ENCODE measurements around the gene KCNJ11.
"Not testable (repeated sequence)": the region's sequence is repeated elsewhere in the genome, so short reads cannot be mapped to it uniquely, and the experiment has no call there.

The KCNJ11 gene

DNA sequence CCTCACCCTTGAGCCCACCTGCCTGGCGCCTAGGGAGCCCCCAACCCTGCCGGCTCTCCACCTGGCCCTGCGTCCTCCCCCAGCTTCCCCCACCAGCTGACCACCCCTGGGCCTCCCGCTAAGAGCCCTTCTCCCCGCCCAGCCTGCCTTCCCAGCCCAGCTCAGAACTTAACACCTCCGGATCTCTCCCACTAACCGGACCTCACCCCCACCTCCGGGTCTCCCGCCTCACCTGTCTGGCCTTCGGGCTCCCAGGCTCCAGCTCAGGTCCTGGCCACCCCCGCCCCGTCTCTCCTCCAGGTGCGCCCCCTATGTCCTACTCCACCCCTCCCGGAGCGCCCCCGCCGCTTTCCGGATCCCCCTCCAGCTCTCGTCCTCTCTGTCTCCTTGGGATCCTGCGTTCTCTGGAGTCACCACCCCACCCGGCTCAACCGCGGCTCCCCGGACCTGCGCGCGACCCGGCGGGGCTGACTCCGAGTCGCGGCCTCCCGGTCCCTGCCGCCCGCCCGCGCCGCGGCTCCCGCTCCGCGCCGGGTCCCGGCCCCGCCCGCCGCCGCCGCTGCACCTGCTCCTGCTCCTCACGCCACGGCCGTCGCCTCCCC is at the start of gene KCNJ11:
TSS of gene KCNJ11 (minus strand) at position 51 of the 602 bp plus-strand sequence. CDS start 568 bp downstream, outside the sequence.
- peak; percentile 53 for DNase-seq

GRCh38 chr11:17437366-17437765 is 48.9 kb upstream of the KCNJ11 start:
- DNase-seq: no peak

DNA sequence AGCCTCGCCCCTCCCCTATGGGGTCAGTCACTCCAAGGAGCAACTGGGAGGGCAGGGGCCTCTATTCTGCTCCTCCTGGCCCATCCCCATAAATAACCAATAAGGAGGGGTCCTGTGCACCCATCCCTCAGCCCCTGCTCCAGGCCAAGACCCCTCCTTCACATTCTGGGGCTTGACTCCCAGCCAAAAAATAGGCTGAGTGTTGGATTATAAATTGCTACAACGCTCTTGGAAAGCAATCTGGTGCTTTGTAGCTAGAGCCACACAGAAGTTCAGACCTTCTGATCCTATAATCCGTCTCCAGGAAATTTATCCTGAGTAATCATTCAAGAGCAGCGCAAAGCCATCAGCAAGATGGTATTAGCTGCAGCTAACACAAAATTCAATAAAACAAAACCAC is 45.6 kb upstream of the KCNJ11 start:
- DNase-seq: no peak

DNA sequence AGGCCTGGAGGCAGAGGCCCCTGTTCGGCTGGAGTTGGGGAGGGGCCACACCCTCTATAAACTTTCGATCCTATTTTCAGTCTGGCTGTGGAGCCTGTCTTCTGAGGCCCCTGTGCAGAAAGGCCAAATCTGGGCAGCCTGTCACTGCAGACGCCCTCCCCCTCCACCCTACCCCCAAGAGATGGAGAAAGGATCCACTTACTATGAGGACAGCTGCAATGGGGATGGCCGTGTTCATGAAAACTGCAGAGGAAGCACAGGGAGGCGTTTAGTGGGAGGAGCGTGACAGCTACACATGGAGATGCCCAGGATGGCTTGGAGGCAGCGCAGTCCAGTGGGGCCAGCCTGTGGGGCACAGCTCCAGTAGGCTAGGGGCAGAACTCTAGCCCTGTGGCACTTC is 43.5 kb upstream of the KCNJ11 start:
- no peak for DNase-seq

- DNase-seq: no peak
Measured at GRCh38 chr11:17431139-17431538, 42.7 kb upstream of the KCNJ11 start.

- DNase-seq: no peak
Measured at GRCh38 chr11:17430616-17431015, 42.2 kb upstream of the KCNJ11 start.

DNA sequence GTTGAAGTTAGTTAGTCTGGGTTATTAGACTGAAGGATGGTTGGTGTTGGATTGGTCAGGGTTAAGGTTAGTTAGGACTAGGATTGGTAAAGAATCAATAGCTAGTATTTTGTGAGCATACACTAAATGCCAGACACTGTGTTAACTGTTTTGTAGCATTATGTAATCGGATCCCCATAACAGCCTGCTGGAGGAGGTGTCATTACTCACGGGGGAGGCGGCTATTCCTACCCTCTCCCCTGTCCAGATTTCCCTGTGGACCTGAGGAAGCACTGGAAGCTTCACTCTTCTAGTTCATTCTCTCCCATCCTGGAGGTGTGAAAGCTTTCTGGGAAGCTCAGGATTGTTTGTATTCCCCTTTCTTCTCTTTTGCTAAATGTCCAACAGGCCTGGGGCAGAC is 40.5 kb upstream of the KCNJ11 start:
- no peak for DNase-seq

DNA sequence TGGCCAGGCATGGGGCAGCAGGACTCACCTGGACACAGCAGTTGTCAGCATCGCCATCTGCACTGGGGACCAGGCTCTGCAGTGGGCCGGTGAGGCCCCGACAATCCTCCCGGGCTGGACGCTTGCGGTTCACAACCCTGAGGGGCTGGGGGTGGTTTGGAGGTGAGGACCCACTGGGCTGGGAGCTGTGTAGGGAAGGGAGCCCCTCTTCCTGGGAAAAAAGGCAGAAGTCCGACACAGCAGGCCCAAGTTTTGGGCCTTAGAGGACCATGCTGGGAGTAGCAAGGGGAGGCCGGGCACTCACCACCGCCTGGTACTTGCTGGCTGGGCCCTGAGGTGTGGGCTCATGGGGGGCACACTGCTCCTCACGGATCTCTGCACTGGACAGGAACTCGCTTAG is 39.8 kb upstream of the KCNJ11 start:
- DNase-seq: no peak

DNA sequence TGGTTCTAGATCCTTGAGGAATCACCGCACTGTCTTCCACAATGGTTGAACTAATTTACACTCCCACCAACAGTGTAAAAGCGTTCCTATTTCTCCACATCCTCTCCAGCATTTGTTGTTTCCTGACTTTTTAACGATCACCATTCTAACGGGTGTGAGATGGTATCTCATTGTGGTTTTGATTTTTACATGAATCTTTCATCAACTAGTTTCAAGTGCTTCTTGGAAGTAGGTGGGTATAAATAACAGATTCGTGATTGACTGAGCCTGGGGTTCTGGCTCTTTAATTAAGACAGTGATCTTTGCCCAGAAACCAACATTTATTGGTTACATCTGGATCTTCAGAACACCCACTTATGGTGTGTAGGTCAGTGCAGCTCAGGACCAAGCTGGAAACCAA is 37.8 kb upstream of the KCNJ11 start:
- DNase-seq: not testable (repeated sequence)

DNA sequence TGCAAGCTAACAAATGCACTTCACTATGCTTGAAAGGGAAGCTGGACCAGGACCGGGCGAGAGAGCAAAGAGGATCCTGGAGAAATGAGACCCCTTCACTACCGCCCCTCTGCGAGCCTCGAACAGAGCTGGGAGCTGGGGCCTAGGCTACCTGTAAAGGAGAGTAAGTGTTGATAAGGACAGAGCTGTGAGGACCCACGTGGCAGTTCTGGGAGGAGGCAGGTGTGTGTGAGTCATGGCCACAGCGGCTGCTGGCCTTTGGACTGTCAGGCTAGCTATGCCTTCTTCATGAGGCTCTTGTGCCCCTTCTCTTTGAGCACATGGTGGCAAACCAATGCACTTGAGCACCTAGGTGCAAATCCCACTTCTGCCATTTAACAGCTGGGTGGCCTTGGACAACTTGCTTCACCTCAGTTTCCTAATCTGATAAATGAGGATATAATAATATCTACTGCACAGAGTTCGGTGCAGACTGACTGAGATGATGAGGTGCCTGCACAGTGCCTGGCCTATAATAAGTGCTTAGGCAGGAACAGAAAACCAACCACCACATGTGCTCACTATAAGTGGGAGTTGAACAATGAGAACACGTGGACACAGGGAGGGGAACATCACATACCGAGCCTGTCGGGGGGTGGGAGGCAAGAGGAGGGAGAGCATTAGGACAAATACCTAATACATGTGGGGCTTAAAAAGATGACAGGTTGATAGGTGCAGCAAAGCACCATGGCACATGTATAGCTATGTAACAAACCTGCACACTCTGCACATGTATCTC is 35.3 kb upstream of the KCNJ11 start:
- no peak for DNase-seq

DNA sequence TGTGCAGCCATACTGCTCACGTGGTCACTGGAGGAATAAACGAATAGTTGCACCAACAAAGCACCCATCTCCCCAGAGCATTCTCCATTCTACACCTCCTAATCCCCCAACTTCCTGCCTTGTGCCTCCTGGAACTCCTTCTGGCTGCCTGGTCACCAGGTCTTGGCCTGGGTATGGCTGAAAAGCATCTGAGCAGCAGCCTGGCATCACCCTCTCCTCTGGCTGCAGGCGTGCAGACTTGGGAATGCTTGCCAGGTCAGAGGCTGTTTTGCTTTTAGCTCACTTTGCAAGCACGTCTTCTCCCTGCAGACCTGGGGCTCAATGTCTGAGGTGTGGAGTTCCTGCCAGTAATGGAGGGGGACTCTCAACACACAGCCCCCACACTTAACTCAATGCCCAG is 33.3 kb upstream of the KCNJ11 start:
- DNase-seq: no peak

GRCh38 chr11:17418444-17419081 is 30.1 kb upstream of the KCNJ11 start:
- no peak for DNase-seq

DNA sequence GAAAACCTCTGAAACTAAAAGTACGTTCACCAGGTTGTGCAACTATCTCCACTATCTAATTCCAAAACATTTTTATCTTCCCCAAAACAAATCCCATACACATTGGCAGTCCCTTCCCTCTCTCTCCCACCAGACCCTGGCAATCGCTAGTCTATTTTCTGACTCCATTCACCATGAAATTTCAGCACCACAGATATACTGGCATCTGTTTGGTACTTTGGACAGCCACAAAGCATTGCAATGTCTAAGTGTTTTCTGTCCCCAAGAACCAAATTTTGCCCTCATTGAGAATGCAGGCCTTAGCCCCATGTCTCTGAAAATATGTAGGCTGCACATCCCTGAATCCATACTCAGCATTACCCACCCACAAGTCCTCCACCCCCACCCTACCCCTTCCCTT is 28.0 kb upstream of the KCNJ11 start:
- DNase-seq: no peak

DNA sequence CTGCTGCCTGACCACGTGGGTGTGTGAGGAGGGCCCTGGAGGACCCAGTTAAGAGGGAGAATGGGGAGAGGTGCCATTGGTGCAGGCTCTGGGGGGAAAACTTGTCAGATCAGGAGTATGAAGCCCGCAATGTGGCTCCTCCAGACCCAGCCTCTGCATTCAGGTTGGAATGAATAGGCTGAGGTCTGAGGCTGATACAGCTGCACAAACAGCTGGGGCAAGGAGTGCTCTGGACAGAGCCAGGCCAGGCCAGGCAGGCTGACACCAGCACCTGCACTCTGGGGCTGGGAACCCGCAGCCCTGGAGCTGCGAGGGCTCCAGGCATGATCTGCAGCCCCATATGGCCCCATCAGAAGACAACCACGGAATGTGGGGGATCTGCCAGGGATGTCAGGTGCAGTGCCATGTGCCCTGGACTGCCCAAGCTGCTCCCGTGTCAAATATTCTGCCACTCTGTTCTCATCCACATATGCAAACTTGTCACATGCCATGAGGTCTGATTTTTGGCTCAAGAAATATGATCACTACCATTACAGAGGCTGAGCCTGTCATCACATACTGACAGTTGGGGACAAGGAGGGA is 27.2 kb upstream of the KCNJ11 start:
- DNase-seq: no peak

DNA sequence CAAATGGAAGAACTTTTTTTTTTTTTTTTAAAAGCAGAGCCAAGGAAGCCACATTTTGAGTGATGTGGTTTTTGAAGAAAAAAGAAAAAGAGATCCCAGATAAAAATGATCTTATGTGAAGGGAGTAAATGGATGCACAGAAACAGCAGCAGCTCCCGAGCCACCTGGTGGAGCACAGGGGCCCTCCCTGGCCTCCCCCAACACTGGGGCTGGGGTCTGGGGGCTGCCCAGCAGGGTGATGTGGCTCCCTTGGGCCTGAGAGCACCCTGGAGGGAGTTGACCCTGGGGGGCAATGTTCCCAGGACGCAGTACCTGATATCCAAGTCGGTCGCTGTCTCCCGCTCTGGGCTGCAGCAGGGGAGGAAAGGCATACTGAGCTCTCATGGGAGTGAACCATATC is 26.5 kb upstream of the KCNJ11 start:
- DNase-seq: no peak

DNA sequence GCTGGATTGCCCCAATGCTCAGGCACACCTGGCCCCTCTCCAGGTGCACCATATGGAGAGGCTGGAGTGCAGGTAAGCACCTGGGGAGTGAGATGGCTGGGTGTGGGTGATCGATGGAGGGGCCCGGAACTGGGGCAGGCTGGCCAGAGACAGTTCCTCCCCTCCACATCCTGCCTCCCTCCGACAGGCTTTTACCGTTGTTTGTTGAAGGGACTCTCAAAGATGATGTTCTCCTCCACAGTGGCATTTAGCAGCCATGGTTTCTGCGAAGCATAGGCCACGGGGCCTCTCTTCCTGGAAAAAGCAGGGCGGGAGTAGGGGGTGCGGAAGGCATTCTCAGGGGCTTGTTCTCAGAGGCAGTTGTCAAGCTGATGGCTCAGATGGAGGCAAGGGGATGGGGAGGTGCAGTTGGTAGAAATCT is 25.9 kb upstream of the KCNJ11 start:
- no peak for DNase-seq

DNA sequence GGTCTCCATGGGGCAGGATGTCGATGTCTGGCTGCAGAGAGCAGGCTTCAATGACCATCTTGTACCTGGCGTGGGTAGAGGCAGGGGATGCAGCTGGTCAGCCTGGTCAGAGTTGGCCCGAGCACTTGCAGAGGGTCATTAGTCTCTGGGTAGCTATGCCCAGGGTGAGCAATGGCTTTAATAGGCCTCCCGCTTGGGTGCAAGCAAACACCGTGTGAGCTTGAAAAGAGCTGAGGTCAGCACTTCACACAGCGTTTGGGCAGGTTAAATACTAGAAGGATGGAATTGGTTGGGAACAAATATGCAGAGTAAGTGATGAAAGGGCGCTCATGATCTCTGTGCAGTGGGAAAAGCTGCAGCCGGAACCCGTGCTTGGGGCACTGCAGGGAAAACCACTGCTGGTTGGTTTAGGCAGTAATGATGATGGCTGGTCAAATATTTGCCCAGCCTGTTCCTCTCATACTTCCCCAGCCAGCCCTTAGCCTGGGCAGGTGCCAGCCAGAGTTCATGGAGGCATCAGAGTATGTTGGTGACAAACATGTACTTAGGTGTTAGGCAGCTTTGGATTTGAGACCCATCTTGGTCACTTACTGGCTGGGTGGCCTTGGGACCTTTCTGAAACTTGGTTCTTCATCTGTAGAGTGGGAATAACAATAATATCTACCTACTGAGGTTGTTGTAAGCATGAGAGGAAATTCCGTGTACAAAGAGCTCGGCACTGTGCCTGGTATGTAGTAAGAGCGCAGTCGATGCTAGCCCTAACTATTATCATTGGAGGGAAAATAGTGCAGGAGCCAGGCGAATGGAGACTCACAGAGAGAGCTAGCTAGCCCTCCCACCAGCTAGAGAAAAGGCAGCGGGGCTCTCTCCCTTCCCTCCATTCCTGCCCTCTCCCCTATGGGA is 25.2 kb upstream of the KCNJ11 start:
- no peak for DNase-seq

DNA sequence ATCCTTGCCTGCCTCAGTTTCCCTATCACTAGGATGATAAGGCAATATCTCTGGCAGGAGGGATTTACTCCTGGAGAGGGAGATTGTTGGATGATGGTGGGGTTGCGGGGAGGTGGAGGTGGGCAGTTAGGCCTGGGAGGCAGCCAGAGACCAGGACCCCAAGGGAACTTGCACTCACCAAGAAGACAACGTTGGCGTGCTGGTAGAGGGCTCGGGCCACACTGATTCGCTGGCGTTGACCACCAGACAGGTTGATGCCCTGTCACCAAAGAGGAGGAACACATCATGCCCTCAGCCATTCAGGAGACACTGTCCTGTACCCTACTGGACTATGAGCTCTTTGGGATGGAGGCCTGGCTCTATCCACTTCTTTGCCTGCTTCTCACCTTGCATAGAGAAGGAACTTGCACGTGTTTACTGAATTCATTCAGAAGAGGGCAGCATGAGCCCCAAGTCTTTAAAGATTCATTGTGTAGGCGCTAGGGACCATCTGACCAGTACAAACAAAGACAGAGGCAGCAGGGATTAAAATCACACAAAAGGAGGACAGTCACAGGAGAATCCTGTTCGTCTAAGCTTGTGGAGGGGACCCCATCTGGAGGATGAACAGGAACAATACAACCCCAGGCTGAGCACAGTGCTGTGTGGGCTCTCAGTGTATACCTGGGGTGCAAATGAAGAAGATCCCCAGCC is 24.2 kb upstream of the KCNJ11 start:
- DNase-seq: no peak

DNA sequence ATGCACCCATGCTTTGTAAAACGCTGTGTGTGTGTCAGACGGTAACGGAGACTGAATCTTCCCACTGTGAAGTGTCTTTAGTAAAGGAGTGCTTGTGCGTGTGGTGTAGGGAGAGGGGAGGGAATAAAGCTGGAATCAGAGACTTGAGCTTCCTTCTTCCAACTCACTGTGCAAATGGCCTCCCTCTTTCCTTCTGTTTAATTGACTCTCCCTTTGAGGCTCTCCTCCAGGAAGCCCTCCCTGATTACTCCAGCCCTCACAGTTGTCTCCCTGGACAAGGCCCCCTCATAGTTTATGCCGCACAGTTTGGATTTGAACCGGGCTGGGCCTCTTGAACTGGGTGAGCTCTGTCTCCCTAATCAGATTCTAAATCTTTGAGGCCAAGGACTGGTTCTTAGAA is 23.0 kb upstream of the KCNJ11 start:
- DNase-seq: no peak

GRCh38 chr11:17410606-17411379 is 22.3 kb upstream of the KCNJ11 start:
- no peak for DNase-seq

GRCh38 chr11:17408641-17409040 is 20.2 kb upstream of the KCNJ11 start:
- no peak for DNase-seq
